ENCODE results near the gene CCSER2.
"Not testable (repeated sequence)": the region's sequence is repeated elsewhere in the genome, so short reads cannot be mapped to it uniquely, and the experiment has no call there.

The CCSER2 gene, protein sequence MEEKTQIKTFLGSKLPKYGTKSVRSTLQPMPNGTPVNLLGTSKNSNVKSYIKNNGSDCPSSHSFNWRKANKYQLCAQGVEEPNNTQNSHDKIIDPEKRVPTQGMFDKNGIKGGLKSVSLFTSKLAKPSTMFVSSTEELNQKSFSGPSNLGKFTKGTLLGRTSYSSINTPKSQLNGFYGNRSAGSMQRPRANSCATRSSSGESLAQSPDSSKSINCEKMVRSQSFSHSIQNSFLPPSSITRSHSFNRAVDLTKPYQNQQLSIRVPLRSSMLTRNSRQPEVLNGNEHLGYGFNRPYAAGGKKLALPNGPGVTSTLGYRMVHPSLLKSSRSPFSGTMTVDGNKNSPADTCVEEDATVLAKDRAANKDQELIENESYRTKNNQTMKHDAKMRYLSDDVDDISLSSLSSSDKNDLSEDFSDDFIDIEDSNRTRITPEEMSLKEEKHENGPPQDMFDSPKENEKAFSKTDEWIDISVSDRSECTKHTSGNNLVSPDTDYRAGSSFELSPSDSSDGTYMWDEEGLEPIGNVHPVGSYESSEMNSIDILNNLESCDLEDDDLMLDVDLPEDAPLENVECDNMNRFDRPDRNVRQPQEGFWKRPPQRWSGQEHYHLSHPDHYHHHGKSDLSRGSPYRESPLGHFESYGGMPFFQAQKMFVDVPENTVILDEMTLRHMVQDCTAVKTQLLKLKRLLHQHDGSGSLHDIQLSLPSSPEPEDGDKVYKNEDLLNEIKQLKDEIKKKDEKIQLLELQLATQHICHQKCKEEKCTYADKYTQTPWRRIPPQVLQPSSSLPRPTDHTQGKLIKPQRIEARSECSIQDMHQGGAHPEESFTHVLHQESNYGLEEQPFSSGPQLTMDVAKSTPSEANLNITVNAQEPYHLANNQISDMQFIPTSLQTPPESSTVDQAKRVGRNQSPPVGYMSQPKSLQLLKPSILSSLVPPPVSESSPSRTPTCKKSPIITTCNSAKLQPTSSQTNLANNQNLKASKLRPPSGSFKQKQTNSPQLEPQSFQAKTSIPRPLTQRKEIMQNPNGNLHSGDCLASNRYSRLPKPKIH

DNA sequence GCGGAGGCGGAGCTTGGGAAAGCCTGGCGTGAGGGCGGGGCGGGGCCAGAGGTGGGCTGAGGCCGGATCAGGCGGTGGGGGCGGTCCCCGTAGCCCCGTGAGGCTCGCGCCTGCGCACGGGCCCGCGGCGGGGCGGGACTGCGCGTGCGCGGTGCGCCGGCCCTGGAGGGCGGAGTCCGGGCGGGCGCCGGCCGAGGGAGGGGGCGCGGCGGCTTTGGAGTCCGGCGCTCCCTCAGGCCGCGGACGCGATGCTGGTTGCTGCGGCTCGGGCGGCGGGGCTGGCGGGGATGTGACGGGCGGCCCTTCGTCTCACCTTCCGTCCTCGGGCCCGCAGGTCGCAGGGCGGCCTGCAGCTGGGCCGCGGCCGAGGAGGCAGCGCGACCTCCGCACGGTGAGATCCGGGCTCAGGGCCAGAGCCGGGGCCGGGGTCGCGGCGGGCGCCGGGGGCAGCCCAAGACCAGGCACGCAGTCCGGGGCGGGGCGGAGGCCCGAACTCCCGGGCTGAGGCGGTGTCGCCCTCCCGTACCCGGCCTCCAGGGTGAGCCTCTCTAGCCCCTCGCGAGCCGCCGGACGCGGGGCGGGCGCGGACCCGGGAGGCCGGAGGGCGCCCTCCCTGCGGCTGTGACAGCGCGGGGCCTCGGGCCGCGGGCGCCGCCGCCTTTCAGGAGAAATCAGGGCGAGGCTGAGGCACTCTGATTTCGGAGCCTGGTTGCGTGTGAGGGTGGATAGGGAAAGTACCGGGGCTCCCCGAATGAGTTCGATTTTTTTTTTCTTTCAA lies at the start of gene CCSER2:
CCSER2 (plus strand) TSS at position 172 of the 778 bp plus-strand sequence. CDS start 42,464 bp downstream, outside the sequence.
- TF ChIP-seq, protein P1, sequence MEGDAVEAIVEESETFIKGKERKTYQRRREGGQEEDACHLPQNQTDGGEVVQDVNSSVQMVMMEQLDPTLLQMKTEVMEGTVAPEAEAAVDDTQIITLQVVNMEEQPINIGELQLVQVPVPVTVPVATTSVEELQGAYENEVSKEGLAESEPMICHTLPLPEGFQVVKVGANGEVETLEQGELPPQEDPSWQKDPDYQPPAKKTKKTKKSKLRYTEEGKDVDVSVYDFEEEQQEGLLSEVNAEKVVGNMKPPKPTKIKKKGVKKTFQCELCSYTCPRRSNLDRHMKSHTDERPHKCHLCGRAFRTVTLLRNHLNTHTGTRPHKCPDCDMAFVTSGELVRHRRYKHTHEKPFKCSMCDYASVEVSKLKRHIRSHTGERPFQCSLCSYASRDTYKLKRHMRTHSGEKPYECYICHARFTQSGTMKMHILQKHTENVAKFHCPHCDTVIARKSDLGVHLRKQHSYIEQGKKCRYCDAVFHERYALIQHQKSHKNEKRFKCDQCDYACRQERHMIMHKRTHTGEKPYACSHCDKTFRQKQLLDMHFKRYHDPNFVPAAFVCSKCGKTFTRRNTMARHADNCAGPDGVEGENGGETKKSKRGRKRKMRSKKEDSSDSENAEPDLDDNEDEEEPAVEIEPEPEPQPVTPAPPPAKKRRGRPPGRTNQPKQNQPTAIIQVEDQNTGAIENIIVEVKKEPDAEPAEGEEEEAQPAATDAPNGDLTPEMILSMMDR (IDR thresholded peaks at IDR 0.05; ENCODE audit: low read depth, low read length, missing control alignments): no peak
- peak within 1 kb of the TSS; percentile 54 for H3K4me3 ChIP-seq (ENCODE audit: low read depth, low read length)
- peak; percentile 74 for DNase-seq (ENCODE audit: low read depth)
- in situ Hi-C loops (cut with HindIII; ENCODE audit: low sequenced_read_pairs): no loop called here

DNA sequence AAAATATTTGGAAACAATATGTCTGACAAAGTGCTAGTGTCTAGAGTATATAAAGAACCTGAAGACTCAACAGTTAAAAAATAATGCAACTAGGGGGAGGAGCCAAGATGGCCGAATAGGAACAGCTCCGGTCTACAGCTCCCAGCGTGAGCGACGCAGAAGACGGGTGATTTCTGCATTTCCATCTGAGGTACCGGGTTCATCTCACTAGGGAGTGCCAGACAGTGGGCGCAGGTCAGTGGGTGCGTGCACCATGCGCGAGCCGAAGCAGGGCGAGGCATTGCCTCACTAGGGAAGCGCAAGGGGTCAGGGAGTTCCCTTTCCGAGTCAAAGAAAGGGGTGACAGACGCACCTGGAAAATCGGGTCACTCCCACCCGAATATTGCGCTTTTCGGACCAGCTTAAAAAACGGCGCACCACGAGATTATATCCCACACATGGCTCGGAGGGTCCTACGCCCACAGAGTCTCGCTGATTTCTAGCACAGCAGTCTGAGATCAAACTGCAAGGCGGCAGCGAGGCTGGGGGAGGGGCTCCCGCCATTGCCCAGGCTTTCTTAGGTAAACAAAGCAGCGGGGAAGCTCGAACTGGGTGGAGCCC lies 48.4 kb upstream of the CCSER2 start:
- DNase-seq (ENCODE audit: low read depth); in situ Hi-C loops (cut with HindIII; ENCODE audit: low sequenced_read_pairs); H3K4me3 ChIP-seq (ENCODE audit: low read depth, low read length): not testable (repeated sequence)

DNA sequence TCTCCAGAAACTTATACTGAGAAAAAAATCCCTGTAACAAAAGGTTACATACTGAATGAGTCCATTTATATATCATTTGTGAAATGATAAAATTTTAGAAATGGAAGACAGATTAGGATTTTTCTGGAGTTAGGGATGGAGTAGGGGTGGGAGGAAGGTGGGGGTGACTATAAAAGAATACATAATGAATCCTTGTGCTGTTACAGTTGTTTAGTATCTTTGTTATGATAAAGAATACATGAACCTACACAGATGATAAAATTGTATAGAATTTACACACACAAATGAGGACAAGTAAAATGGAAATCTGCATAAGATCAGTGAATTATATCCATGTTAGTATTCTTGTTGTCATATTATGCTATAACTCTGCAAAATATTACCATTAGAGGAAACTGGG lies 41.7 kb upstream of the CCSER2 start:
- no peak for DNase-seq (ENCODE audit: low read depth)
- TF ChIP-seq, protein P1 (IDR thresholded peaks at IDR 0.05; ENCODE audit: low read depth, low read length, missing control alignments): no peak
- no peak overlapping the region for H3K4me3 ChIP-seq (ENCODE audit: low read depth, low read length)
- in situ Hi-C loops (cut with HindIII; ENCODE audit: low sequenced_read_pairs): no loop called here

DNA sequence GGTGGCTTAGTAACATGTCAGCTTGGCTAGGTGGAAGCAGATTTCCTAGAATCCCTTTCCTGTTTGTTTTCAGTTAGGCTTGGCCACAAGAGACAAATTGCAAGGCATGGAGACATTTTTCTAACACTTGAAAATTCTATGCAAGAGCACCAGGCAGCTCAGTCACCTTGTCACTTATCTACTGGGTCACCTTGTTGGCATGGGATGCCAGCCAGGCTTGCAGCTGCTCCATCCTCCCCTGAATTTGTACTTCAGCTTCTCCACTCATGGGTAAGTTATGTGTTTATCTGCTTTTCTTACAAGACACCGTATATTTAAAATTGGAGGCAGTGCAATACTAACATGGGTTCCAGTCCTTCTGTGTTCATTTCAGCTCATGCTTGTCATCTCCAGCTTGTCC lies 40.2 kb upstream of the CCSER2 start:
- in situ Hi-C loops (cut with HindIII; ENCODE audit: low sequenced_read_pairs): no loop called here
- no peak for DNase-seq (ENCODE audit: low read depth)
- H3K4me3 ChIP-seq (ENCODE audit: low read depth, low read length): no peak overlapping the region

DNA sequence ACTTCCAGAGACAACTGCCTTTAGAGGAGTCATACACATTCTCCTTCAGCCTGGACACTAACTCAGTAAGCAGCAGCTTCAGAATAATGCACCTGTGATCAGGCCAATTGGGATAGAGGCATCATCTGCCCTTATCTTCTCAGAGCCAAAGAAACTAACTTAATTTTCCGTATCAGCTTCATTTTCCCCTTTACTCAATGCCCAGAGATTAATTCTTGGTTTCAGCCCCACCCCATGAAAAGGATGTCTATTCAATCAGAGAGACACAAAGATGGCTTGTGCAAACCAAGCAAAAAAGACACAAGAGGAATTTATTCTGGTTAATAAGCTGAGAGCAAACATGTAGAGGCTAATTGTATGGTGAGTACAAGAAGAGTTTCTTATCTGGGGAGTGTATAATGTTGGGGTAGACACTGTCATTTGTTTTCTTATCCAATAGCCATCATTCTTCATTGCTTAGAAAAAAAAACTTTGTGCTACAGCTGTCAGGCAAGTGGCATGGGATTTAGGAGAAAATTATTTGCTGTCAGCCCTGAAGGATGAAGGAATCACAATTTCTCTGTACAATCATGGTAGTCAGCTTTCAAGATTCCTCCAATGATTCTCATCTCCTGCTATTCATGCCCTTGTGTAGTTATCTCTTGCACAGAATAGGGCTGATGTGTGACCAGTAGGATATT lies 38.7 kb upstream of the CCSER2 start:
- DNase-seq (ENCODE audit: low read depth): no peak
- TF ChIP-seq, protein P1 (IDR thresholded peaks at IDR 0.05; ENCODE audit: low read depth, low read length, missing control alignments): no peak
- in situ Hi-C loops (cut with HindIII; ENCODE audit: low sequenced_read_pairs): no loop called here
- H3K4me3 ChIP-seq (ENCODE audit: low read depth, low read length): no peak overlapping the region

More for the DNA sequence above, 40.2 kb upstream of the CCSER2 start:
- TF ChIP-seq, protein P1 (IDR thresholded peaks at IDR 0.05; ENCODE audit: low read depth, low read length, missing control alignments): no peak

DNA sequence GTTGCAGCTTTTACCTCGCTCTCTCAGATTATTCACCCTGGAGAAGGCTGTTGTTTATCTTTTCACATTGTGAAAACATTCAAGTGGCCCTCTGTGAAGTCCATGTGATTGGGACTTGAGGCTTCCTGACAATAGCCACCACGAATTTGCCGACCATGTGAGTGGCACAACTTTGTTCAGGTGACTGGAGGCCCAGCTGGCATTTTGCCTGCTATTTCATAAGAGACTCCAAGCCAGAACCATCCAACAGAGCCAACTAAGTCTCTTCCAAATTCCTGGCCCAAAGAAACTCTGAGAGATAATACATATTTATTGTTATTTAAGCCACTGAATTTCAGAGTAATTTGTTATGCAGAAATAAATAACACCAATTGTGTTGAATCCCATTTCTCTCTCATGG lies 38.2 kb upstream of the CCSER2 start:
- TF ChIP-seq, protein P1 (IDR thresholded peaks at IDR 0.05; ENCODE audit: low read depth, low read length, missing control alignments): no peak
- no peak for DNase-seq (ENCODE audit: low read depth)
- in situ Hi-C loops (cut with HindIII; ENCODE audit: low sequenced_read_pairs): no loop called here
- H3K4me3 ChIP-seq (ENCODE audit: low read depth, low read length): no peak overlapping the region

Measured in astrocyte of the cerebellum (primary cell).